ENCODE measurements around the gene TDP2. TPM values are rescaled to one million over a fixed set of nuclear protein-coding genes. Genes with fewer than 3 reads are reported as not detected.
"Not testable (repeated sequence)": the region's sequence is repeated elsewhere in the genome, so short reads cannot be mapped to it uniquely, and the experiment has no call there.

TDP2 gene
- total RNA-seq, 1 experiment from 2014 or later: 71.7 TPM

DNA sequence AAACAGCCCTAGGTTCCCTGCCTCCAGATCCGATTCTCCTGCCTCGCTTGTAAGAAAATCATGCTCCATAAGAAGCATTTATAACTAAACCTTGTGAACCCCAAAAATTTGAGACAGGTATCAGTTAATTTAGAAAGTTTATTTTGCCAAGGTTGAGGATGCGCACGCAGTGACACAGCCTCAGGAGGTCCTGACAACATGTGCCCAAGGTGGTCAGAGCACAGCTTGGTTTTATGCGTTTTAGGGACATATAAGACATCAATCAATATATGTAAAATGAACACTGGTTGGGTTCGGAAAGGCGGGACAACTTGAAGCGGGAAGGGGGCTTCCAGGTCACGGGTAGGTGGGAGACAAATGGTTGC lies 2.3 kb upstream of the TDP2 start:
- BruUV-seq (replicated peaks): no TSS peak
- Mint-ChIP-seq H3K4me1 (ENCODE audit: low read depth, unreplicated experiment) (peaks cover 18% of the 10 kb centered on the region), H3K36me3 (ENCODE audit: insufficient read depth, unreplicated experiment) (peaks cover 35% of the 10 kb centered on the region), H3K4me3 (ENCODE audit: low read depth, unreplicated experiment) (no peak overlapping the region), H3K27ac (ENCODE audit: unreplicated experiment) (no peak overlapping the region), H3K9me3 (ENCODE audit: low read depth, unreplicated experiment) (peaks cover 8% of the 10 kb centered on the region), H3K27me3 (ENCODE audit: unreplicated experiment) (no peaks in the 10 kb centered on the region)
- intact Hi-C loops (cut with micrococcal nuclease; ENCODE audit: unreplicated experiment): no loop called here
- CTCF ChIA-PET: no interaction called here
- no peak for DNase-seq
- TF ChIP-seq, protein P1, sequence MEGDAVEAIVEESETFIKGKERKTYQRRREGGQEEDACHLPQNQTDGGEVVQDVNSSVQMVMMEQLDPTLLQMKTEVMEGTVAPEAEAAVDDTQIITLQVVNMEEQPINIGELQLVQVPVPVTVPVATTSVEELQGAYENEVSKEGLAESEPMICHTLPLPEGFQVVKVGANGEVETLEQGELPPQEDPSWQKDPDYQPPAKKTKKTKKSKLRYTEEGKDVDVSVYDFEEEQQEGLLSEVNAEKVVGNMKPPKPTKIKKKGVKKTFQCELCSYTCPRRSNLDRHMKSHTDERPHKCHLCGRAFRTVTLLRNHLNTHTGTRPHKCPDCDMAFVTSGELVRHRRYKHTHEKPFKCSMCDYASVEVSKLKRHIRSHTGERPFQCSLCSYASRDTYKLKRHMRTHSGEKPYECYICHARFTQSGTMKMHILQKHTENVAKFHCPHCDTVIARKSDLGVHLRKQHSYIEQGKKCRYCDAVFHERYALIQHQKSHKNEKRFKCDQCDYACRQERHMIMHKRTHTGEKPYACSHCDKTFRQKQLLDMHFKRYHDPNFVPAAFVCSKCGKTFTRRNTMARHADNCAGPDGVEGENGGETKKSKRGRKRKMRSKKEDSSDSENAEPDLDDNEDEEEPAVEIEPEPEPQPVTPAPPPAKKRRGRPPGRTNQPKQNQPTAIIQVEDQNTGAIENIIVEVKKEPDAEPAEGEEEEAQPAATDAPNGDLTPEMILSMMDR (IDR thresholded peaks at IDR 0.05; ENCODE audit: unreplicated experiment): no peak

DNA sequence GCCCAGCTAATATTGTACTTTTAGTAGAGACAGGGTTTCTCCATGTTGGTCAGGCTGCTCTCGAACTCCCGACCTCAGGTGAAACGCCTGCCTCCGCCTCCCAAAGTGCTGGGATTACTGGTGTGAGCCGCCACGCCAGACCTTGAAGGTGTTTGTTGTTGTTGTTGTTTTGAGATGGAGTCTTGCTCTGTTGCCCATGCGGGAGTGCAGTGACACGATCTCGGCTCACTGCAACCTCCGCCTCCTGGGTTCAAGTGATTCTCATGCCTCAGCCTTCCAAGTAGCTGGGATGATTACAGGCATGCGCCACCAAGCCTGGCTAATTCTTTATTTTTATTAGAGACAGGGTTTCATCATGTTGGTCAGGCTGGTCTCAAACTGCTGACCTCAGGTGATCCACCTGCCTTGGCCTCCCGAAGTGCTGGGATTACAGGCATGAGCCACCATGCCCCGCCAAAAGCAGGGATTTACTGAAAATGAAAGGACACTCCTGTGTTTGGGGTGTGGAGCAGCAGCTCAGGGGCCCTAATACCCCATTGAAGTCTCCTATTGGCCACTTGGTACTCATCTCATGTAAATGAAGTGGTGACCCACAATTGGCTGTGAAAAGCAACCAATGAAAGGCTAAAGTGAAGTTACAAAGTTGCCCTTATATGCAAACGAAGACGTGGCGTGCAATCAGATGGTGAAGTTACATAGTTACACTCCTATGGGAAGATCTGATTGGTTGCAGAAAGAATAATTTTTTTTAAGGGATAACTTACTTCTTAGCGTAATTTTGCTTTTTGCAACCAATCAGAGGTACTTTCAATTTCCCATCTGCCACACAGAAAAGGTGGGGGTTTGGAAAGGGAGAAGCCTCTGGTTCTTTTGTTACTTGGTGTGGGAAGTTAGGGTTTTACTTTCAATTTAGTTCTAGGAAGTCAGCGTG lies 1.6 kb upstream of the TDP2 start:
- H3K27me3 Mint-ChIP-seq (ENCODE audit: unreplicated experiment); BruUV-seq (replicated peaks); H3K9me3 Mint-ChIP-seq (ENCODE audit: low read depth, unreplicated experiment); H3K27ac Mint-ChIP-seq (ENCODE audit: unreplicated experiment); intact Hi-C loops (cut with micrococcal nuclease; ENCODE audit: unreplicated experiment); DNase-seq; CTCF ChIA-PET: not testable (repeated sequence)
- Mint-ChIP-seq H3K4me1 (ENCODE audit: low read depth, unreplicated experiment) (peaks cover 25% of the 10 kb centered on the region), H3K36me3 (ENCODE audit: insufficient read depth, unreplicated experiment) (peaks cover 30% of the 10 kb centered on the region), H3K4me3 (ENCODE audit: low read depth, unreplicated experiment) (peak overlapping the region; percentile 87)

DNA sequence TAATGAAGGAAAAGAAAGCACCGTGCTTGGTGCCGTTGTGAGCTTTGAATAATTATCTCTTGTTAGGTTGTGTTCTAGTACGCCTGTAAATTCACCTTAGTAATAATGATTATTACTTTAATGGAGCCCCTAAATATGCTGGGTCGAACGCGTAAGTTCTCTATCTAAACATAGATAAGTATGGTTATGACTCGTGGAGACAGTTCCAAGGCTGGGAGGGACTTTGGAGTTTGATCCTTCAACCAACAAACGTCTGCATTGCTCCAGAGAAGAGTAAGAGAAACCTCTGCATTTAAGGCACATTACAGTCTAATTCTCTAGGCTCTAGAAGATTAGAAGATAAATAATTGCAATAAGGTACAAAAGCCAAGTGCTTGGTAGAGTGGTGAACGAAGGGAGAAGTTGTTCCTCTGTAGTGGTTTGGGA lies 692 bp upstream of the TDP2 start:
- peak; percentile 34 for DNase-seq
- Mint-ChIP-seq H3K27ac (ENCODE audit: unreplicated experiment) (peak overlapping the region; percentile 90), H3K36me3 (ENCODE audit: insufficient read depth, unreplicated experiment) (peaks cover 37% of the 10 kb centered on the region), H3K9me3 (ENCODE audit: low read depth, unreplicated experiment) (peaks cover 5% of the 10 kb centered on the region), H3K27me3 (ENCODE audit: unreplicated experiment) (no peaks in the 10 kb centered on the region), H3K4me3 (ENCODE audit: low read depth, unreplicated experiment) (peak overlapping the region; percentile 87), H3K4me1 (ENCODE audit: low read depth, unreplicated experiment) (peaks cover 34% of the 10 kb centered on the region)
- TF ChIP-seq, protein P1 (IDR thresholded peaks at IDR 0.05; ENCODE audit: unreplicated experiment): no peak
- CTCF ChIA-PET: interaction anchor here (0.6 to 2.9 kb wide), 3 partner anchors 83 to 138 kb away, joined by 3 to 39 read pairs (median 15); no protein-coding TSS in a partner anchor
- intact Hi-C loops (cut with micrococcal nuclease; ENCODE audit: unreplicated experiment): loop anchor here (1.0 kb wide), 1 partner anchor 84 kb away; no protein-coding TSS in a partner anchor
- TSS peak; percentile 81 for BruUV-seq (replicated peaks)

DNA sequence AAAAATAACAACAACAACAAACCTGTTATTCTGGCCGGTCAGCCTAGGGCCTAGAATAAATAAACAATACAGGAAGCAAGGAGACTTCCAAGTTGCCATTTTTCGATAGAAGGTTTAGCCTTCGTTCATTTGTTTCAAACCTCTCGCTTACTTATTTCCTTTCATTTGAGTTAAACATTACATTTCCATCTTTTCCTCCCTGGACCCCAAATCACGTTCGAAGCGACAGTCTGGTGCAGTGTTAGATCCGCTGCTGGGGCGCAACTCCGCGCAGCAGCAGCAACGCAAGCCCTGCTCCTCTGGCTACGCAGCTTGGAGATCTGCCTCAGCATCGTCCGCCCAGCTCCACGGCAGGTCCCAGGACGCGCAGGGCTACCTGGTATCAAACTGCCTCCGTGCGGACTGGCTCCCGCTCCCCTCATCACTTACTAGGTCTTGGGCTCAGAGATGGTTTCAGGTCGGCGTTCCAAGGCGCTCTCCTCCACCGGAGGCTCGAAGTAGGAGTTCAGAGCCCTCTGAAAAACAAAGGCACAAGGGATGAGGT lies 530 bp downstream of the TDP2 start:
- H3K4me3 Mint-ChIP-seq (ENCODE audit: low read depth, unreplicated experiment): peak overlapping the region; percentile 87
- CTCF ChIA-PET: interaction anchor here (0.7 to 2.9 kb wide), 5 partner anchors 18 to 85 kb away, joined by 3 to 39 read pairs (median 10); partner anchors contain the start of gene KIAA0319
- DNase-seq: peak; percentile 57
- H3K27me3 Mint-ChIP-seq (ENCODE audit: unreplicated experiment): no peaks in the 10 kb centered on the region
- H3K36me3 Mint-ChIP-seq (ENCODE audit: insufficient read depth, unreplicated experiment): peaks cover 43% of the 10 kb centered on the region
- H3K27ac Mint-ChIP-seq (ENCODE audit: unreplicated experiment): peak overlapping the region; percentile 90
- TF ChIP-seq, protein P1 (IDR thresholded peaks at IDR 0.05; ENCODE audit: unreplicated experiment): no peak
- intact Hi-C loops (cut with micrococcal nuclease; ENCODE audit: unreplicated experiment): no loop called here
- BruUV-seq (replicated peaks): TSS peak; percentile 42
- peaks cover 5% of the 10 kb centered on the region for H3K9me3 Mint-ChIP-seq (ENCODE audit: low read depth, unreplicated experiment)
- peaks cover 46% of the 10 kb centered on the region for H3K4me1 Mint-ChIP-seq (ENCODE audit: low read depth, unreplicated experiment)
